Frontal cortex (tissue), 4 donors: Measurements from ENCODE around the gene DPYSL5. TPM values are rescaled to one million over a fixed set of nuclear protein-coding genes. Genes with fewer than 3 reads are reported as not detected.

Experiments
- DNase-seq, 2 donors: peaks; one replicate each; pipeline ENCODE4 v3.0.0; 2012; ENCODE audit warnings: low spot score in 2 of 2
- FAIRE-seq: peaks from 2 replicates; lab custom pipeline; 2012; peaks lifted over from hg19 to GRCh38; lab: Jason Lieb, UNC
- total RNA-seq: library from RNA; depleted of rRNA; stranded (reverse); fragments of >200 nt; gene quantifications from one replicate; pipeline ENCODE4 v1.2.3, GENCODE V29; 2014
- donor health status: control.
- donor health status: control.
- donor health status: control.

Gene DPYSL5
- total RNA-seq, 1 donor from 2014 or later = 101 TPM

GRCh38 chr2:26976237-26976636, 128.3 kb downstream of the DPYSL5 start:
- FAIRE-seq (no peak), DNase-seq (no peak)

DNA sequence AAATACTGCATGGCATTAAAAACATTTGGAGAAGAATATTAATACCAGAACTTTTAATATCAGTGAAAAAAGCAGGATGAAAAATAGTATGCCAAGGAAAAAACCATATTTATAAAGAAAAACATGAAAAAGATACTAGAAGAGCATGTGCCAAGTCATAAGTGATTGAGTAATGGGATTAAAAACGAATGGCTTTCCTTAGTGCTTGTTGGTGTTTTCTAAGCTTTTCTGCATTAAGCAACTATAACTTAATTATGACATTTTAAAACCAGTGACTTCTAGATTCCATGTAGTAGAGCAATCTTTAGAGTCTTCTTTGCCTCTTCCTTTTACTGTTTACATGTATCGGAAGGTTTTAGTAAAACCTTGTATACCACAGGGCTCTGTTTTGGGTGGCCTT, 129.1 kb downstream of the DPYSL5 start:
- DNase-seq = no peak
- FAIRE-seq = no peak

GRCh38 chr2:26978061-26978596, 130.2 kb downstream of the DPYSL5 start:
- DNase-seq (no peak), FAIRE-seq (no peak)

DNA sequence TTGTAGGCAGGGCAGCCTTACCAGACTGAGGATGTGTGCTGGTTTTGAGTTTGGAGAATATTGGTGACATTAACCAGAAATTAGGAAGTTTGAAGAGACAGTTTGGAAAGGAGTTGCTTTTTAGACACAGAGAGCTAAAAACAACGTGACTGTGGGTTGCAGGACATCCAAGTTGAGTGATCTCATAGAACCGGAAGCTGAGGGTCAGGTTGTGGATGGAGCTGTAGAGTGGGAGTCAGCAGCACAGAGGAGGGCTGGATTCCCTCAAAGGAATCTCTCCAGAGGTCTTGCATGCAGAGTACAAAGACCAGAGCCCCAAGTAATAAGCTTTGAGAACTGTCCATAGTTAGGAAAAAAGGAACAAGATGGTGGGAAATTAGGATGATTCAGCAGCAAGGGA, 131.8 kb downstream of the DPYSL5 start:
- DNase-seq (no peak), FAIRE-seq (no peak)

- DNase-seq (no peak), FAIRE-seq (no peak)
Observed at GRCh38 chr2:26980971-26981370, 133.0 kb downstream of the DPYSL5 start.

DNA sequence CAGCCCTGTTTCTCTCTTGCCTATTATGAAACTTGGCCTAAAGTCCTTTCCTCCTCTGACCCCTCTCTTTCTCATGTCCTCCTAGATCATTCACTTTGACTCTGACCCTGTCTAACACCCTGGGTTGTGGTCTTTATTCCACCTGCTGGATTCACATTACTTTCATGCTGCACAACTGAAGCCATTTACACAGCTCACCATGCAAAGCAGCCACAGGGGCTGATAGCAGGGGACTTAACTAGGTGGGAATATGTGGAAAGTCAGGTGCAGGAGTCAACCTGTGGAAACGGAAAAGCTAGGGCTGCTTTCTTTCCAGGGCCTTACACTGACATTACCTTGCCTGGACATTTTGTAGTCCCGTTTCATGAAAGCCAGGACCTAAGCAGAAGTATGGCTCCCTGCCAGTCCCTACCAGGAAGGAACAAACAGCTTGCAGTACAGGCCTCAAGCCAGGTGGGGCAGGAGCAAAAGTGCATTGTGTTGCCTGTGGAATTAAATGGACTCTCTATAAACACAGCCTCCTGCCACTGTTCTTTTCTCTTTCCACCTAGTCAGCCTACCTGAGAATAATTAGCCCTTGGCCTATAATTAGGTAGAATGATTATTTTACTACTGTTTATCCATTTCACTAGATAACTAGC, 134.3 kb downstream of the DPYSL5 start:
- DNase-seq (no peak), FAIRE-seq (no peak)

DNA sequence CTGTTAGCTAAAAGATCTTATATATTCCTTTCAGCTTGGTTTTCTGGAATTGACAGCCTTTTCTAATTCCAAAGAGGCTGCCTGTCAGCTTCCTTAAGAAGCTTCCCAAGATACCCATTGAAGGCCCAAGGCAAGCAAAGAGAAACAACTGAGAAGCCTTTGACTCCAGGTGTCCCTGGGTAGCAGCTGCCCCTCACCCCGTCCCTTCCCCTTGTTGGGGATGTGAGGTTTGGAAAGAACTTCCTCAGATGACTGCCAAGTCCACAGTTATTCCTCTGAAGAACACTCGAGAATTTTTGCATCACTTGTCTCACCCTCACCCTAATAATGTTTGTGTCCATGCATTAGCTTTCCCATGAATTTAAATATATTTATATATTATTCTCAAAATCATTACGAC, 135.8 kb downstream of the DPYSL5 start:
- DNase-seq (no peak), FAIRE-seq (no peak)

- DNase-seq (no peak), FAIRE-seq (no peak)
Observed at GRCh38 chr2:26985807-26986206, 137.9 kb downstream of the DPYSL5 start.

- FAIRE-seq (no peak), DNase-seq (no peak)
Observed at GRCh38 chr2:26986576-26986975, 138.6 kb downstream of the DPYSL5 start.

DNA sequence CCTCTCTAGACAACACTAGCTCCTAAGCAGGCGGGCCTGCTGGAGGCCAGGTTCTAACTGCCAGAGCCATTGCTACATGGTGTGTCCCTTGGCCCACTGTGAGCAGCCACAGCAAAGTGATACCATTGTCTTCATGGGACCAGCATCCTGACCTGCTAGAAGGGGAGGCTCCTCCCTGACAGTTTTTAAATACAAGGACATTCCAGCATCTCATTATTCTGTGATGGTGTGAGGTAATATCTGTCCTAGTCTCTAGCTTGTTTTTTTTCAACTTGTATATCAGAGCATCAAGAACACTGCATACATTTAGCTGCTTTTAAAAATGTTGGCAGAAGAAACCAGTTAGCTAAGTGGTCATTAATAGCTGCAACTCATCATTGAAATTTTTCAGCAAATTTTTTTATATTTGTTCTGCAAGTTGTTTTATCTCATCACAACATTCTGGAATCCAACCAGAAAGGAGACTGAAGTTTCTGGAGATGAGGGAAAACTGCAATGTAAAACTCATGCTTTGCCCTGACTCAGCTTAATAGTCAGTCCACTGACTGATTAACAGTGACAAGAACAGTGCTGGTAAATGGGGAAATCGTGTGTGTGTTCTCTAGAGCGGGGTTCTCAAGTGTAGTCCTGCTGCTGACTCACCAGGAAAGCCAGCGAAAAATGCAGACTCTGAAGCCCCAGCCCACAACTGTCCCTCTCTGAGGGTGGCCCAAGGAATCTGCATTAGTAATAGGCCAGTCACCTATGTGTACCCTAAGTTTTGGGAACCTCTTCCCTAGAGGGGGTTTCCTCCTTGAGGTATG, 140.3 kb downstream of the DPYSL5 start:
- DNase-seq (no peak), FAIRE-seq (no peak)

DNA sequence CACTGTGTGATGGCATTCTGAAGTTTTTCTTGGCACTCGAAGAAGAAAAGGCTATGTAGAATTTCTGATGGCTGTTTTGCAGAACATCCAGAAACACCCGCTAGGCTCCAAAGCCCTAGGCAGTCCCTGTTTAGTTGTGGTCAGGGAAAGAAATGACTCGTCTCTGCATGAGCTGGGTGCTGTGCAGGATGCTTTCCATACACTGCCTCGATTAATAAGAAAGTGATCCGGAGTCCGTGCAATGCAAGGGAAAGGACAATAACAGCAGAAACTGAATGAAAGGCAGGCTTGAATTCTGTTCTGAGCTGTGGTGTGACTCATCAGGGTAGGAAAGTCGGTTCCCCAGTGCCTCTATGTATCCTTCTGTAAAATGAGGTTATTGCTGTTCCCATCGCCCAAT, 141.2 kb downstream of the DPYSL5 start:
- no peak for FAIRE-seq

GRCh38 chr2:26991717-26992116, 143.8 kb downstream of the DPYSL5 start:
- DNase-seq = no peak
- FAIRE-seq = no peak

More for the DNA sequence above, 141.2 kb downstream of the DPYSL5 start:
- no peak for DNase-seq

- no peak for FAIRE-seq
- no peak for DNase-seq
Observed at GRCh38 chr2:26993768-26994167, 145.8 kb downstream of the DPYSL5 start.

DNA sequence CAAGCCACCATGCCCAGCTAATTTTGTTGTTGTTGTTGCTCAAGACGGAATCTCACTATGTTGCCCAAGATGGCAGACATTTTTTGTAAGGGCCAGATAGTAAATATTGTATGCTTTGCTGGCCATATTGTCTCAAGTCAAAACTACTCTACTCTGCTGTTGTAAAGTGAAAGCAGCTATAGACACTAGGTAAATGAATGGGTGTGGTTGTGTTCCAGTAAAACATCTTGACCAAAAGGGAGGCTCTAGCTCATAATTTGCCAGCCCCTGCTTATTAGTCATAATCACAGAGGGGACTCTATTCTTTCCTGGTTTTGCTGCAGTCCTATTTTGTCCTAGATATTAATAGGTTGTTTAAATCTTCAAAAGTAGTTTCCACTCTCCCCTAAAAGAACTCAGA, 147.1 kb downstream of the DPYSL5 start:
- FAIRE-seq (no peak), DNase-seq (no peak)

DNA sequence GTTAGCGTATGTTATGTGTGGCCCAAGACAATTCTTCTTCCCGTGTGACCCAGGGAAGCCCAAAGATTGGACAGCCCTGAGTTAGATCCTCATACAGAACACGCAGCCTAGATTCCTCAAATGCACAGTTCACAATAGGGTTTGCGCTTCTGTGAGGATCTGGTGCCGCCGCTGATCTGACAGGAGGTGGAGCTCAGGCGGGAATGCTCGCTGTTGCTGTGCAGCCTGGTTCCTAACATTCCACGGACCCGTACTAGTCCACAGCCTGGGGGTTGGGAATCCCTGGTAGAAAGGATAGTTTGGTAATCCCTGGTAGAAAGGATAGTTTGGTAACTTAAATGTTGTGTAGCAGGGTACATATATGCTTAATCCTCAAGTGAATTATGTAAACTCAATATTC, 149.5 kb downstream of the DPYSL5 start:
- no peak for DNase-seq
- no peak for FAIRE-seq

DNA sequence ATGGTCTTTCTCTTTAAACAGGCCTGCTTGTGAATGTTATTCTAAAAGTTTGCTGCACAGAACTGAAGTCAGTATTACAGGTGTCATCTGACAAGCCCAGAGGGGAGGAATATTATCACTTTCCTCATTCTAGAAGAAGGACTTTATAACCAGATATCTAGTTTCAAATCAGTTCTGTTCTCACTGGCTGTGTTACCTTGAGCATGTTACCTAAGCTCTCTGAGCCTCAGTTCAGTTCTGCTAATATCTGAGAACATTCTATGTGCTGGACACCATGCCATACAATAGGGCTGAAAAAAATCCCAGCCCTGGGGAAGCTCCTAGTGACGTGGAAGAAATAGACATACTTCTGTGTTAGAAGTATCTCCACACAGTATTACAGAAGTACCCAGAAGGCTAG, 150.4 kb downstream of the DPYSL5 start:
- FAIRE-seq = no peak
- DNase-seq = no peak

Other genes with a start within 250 kb of the DPYSL5 start
- not detected for gene CIB4, start 206.8 kb upstream of the DPYSL5 start, total RNA-seq
- 4.1 TPM for gene KCNK3, start 155.4 kb upstream of the DPYSL5 start, total RNA-seq
- 17.5 TPM for gene SLC35F6, start 83.8 kb upstream of the DPYSL5 start, total RNA-seq
- gene CENPA, start 62.1 kb upstream of the DPYSL5 start, total RNA-seq = 1.2 TPM
- gene MAPRE3, start 122.5 kb downstream of the DPYSL5 start, total RNA-seq = 13.9 TPM
- 7.7 TPM for gene TMEM214, start 184.8 kb downstream of the DPYSL5 start, total RNA-seq
- gene AGBL5, start 203.5 kb downstream of the DPYSL5 start, total RNA-seq = 13.5 TPM
- gene OST4, start 223.5 kb downstream of the DPYSL5 start, total RNA-seq = 163 TPM
- gene EMILIN1, start 230.5 kb downstream of the DPYSL5 start, total RNA-seq = 4.1 TPM
- gene KHK, start 238.6 kb downstream of the DPYSL5 start, total RNA-seq = 4.9 TPM